Measurements from ENCODE around the gene ACOT8. TPM values are rescaled to one million over a fixed set of nuclear protein-coding genes. Genes with fewer than 3 reads are reported as not detected.

The ACOT8 gene
- total and polyA plus RNA-seq, 2 of the 8 experiments (the other 6 are each of a cell fraction or from before 2014, with no cell fraction given), result 37.6 to 88.8 TPM

DNA sequence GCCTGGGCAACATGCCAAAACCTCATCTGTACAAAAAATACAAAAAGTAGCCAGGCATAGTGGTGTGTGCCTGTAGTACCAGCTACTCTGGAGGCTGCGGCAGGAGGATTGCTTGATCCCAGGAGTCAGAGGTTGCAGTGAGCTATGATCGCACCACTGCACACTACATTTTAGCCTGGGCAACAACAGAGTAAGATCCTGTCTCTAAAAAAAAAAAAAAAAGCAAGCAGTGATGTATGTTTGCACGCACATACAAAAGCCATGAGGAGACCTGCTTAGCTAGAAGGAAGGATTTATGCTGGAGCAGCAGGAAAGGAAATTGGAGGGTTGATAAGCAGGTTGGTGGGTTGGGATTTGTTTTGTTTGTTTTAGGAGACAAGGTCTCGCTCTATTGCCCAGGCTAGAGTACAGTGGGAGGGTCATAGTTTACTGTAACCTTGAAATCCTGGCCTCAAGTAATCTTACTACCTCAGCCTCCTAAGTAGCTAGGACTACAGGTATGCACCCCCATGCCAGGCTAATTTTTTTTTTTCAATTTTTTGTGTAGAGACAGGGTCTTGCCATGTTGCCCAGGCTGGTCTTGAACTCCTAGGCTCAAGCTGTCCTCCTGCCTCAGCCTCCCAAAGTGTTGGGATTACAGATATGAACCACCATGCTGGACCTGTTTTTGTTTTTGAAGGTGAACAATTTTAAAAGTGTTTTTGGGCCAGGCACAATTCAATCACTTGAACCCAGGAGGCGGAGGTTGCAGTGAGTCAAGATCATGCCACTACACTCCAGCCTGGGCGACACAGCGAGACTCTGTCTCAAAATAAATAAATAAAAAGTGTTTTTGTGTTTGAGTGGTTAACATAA, 4.3 kb upstream of the ACOT8 start:
- 0 out of 2 replicates have a peak overlapping the region, but pooled peaks have one; percentile 20 for H2AK5ac ChIP-seq (ENCODE audit: low read depth, low read length)
- H3K18ac ChIP-seq (ENCODE audit: extremely low read depth, low read length), result no peak overlapping the region
- peaks cover 0 to 6% (median 1%) of the 10 kb centered on the region in 4 experiments; a peak in 4 of 7 replicates for H3K4me1 ChIP-seq (replicated peaks in 1 of 4; ENCODE audit: control insufficient read depth in 3 of 4, insufficient read depth in 4 of 4, low read length in 3 of 4)
- DNase-seq (ENCODE audit: low read depth in 1 of 2, low spot score in 2 of 2) (no peak), FAIRE-seq (no peak)
- H3K9ac ChIP-seq (replicated peaks in 1 of 4; ENCODE audit: extremely low read depth in 1 of 4, low read depth in 3 of 4, low read length in 3 of 4), result no peak overlapping the region
- ChIA-PET POLR2A (ENCODE audit: partially characterized antibody) (interaction anchor here (0.7 to 1.4 kb wide), 4 partner anchors 20 to 72 kb away, joined by 3 to 9 read pairs (median 3); partner anchors contain the start of gene ZSWIM1), CTCF (ENCODE audit: partially characterized antibody) (interaction anchor here (0.6 to 1.2 kb wide), 3 partner anchors 38 to 109 kb away, joined by 3 to 4 read pairs (median 3); no protein-coding TSS in a partner anchor)
- no peak overlapping the region for H2BK120ac ChIP-seq (replicated peaks; ENCODE audit: low read depth, low read length)
- H2BK12ac ChIP-seq (ENCODE audit: low read depth, low read length), result no peak overlapping the region
- H4K5ac ChIP-seq (ENCODE audit: insufficient read length, low read depth, low read length), result no peak overlapping the region
- no peak overlapping the region for H2BK15ac ChIP-seq (ENCODE audit: low read length)
- no peaks in the 10 kb centered on the region for H3K27me3 ChIP-seq (replicated peaks in 1 of 4; ENCODE audit: control insufficient read depth in 3 of 4, extremely low read depth in 1 of 4, insufficient read depth in 3 of 4, low read length in 3 of 4)
- H4K20me1 ChIP-seq (replicated peaks in 1 of 2; ENCODE audit: control insufficient read depth in 1 of 2, insufficient read depth in 2 of 2, low read length in 2 of 2), result no peaks in the 10 kb centered on the region
- H2BK5ac ChIP-seq (ENCODE audit: low read depth, low read length), result no peak overlapping the region
- no peaks in the 10 kb centered on the region for H3K9me3 ChIP-seq (ENCODE audit: insufficient read depth in 2 of 2, low read depth in 1 of 2, low read length in 1 of 2)
- H3K23me2 ChIP-seq (ENCODE audit: low read depth, low read length), result peaks cover 8% of the 10 kb centered on the region; the same call in 1 of the 2 replicates
- no peak overlapping the region for H3K27ac ChIP-seq (ENCODE audit: low read depth, low read length)
- WGBS, 2 experiments (ENCODE audit: extremely low coverage in 1 of 2, insufficient coverage in 1 of 2, insufficient read length in 1 of 2, insufficient replicate concordance in 2 of 2, low coverage in 1 of 2, low lambda C conversion rate in 2 of 2, missing lambda C conversion rate in 1 of 2), result 95% methylated on average over 7 of the region's 7 CpGs; no CpG with 5 or more reads in 1 of the 2 experiments
- H3K56ac ChIP-seq (replicated peaks; ENCODE audit: insufficient read length, low read depth, low read length), result no peak overlapping the region
- H3K14ac ChIP-seq (ENCODE audit: insufficient read length), result no peak overlapping the region
- H3K4me2 ChIP-seq (ENCODE audit: insufficient read depth in 1 of 2, low read depth in 2 of 2, low read length in 2 of 2), result no peak overlapping the region
- peaks cover 0 to 8% of the 10 kb centered on the region in 2 experiments; a peak in 1 of 4 replicates for H3K79me2 ChIP-seq (ENCODE audit: control insufficient read depth in 1 of 2, insufficient read depth in 2 of 2, low read length in 2 of 2)
- no peak overlapping the region for H4K8ac ChIP-seq (ENCODE audit: extremely low read depth, insufficient read depth, low read length)
- no peak overlapping the region for H3K4ac ChIP-seq (replicated peaks; ENCODE audit: insufficient read length, low read depth, low read length)
- H3K79me1 ChIP-seq (ENCODE audit: low read depth, low read length), result no peaks in the 10 kb centered on the region
- no peak overlapping the region for H3K4me3 ChIP-seq (ENCODE audit: extremely low read depth in 1 of 4, insufficient read depth in 2 of 4, low read depth in 3 of 4, low read length in 4 of 4)
- no peak overlapping the region for H3K23ac ChIP-seq (ENCODE audit: insufficient read length)
- H3K36me3 ChIP-seq (ENCODE audit: control insufficient read depth in 2 of 4, insufficient read depth in 4 of 4, low read length in 3 of 4), result no peaks in the 10 kb centered on the region; a peak in 1 of 8 replicates
- H4K91ac ChIP-seq (replicated peaks; ENCODE audit: insufficient read length, low read length), result no peak overlapping the region
- H2BK20ac ChIP-seq (ENCODE audit: low read length), result no peak overlapping the region
- no peak overlapping the region for H2AFZ ChIP-seq (ENCODE audit: low read length)
- no peak for TF ChIP-seq TEAD4 (IDR thresholded peaks at IDR 0.05; ENCODE audit: low read depth, low read length)
- TF ChIP-seq ZNF274 (IDR thresholded peaks at IDR 0.05; ENCODE audit: borderline replicate concordance, extremely low read depth, low read length), result no peak
- no peak for TF ChIP-seq NANOG (IDR thresholded peaks at IDR 0.05; ENCODE audit: insufficient read depth, low read depth, low read length, poor library complexity, severe bottlenecking)
- TF ChIP-seq, protein P1, sequence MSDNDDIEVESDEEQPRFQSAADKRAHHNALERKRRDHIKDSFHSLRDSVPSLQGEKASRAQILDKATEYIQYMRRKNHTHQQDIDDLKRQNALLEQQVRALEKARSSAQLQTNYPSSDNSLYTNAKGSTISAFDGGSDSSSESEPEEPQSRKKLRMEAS (IDR thresholded peaks at IDR 0.05), result no peak
- no peak for TF ChIP-seq RNF2 (IDR thresholded peaks at IDR 0.05; ENCODE audit: borderline replicate concordance, low read depth, low read length, missing control alignments, poor library complexity, severe bottlenecking)
- no peak for TF ChIP-seq TCF12 (IDR thresholded peaks at IDR 0.05; ENCODE audit: low read depth, low read length)
- no peak for TF ChIP-seq GTF2F1 (IDR thresholded peaks at IDR 0.05; ENCODE audit: borderline replicate concordance, low read depth, low read length)
- TF ChIP-seq, protein P2, sequence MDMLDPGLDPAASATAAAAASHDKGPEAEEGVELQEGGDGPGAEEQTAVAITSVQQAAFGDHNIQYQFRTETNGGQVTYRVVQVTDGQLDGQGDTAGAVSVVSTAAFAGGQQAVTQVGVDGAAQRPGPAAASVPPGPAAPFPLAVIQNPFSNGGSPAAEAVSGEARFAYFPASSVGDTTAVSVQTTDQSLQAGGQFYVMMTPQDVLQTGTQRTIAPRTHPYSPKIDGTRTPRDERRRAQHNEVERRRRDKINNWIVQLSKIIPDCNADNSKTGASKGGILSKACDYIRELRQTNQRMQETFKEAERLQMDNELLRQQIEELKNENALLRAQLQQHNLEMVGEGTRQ (IDR thresholded peaks at IDR 0.05; ENCODE audit: low read length), result no peak
- TF ChIP-seq NRF1 (IDR thresholded peaks at IDR 0.05; ENCODE audit: low read depth, low read length), result no peak

Data from H1 (cell line).